Tibial nerve (tissue), 4 donors: ENCODE measurements around the gene LSAMP. TPM values are rescaled to one million over a fixed set of nuclear protein-coding genes. Genes with fewer than 3 reads are reported as not detected.

Experiments
- DNase-seq, 2 donors: peaks; one replicate each; pipeline ENCODE4 v3.0.0-alpha.2; 2019; ENCODE audit warnings: low spot score in 2 of 2
- H3K27ac ChIP-seq, 4 donors: fragments of 200-600 bp; sonication (generic) in 3 of 4; one replicate each; pipeline ENCODE4 v1.5.1; 2017 to 2019; ENCODE audit warnings: mild to moderate bottlenecking in 1 of 4
- H3K27me3 ChIP-seq, 2 donors: fragments of 200-600 bp; sonication (generic) in 1 of 2; one replicate each; pipeline versions ENCODE4 v1.5.1 to v1.6.0; 2017 to 2019
- H3K36me3 ChIP-seq, 3 donors: fragments of 200-600 bp; sonication (generic); one replicate each; pipeline ENCODE4 v1.5.1; 2018 to 2019
- H3K4me1 ChIP-seq, 4 donors: fragments of 200-600 bp; sonication (generic) in 3 of 4; one replicate each; pipeline ENCODE4 v1.5.1; 2017 to 2019
- H3K4me3 ChIP-seq, 4 donors: fragments of 200-600 bp; sonication (generic) in 3 of 4; one replicate each; pipeline ENCODE4 v1.5.1; 2017 to 2019; ENCODE audit warnings: mild to moderate bottlenecking in 1 of 4, moderate library complexity in 1 of 4
- H3K9me3 ChIP-seq, 4 donors: fragments of 200-600 bp; sonication (generic) in 3 of 4; one replicate each; pipeline ENCODE4 v1.5.1; 2017 to 2019
- EP300 ChIP-seq, 2 donors: sonication (generic); formaldehyde crosslinking; IDR thresholded peaks; one replicate each; pipeline ENCODE4 v1.6.1; 2017; ENCODE audit warnings: antibody characterized with exemption in 2 of 2, mild to moderate bottlenecking in 1 of 2
- POLR2A ChIP-seq, 2 donors: fragments of 450-650 bp; IDR thresholded peaks; one replicate each; pipeline ENCODE4 v1.6.1; 2017; ENCODE audit warnings: antibody characterized with exemption in 2 of 2, mild to moderate bottlenecking in 2 of 2, moderate library complexity in 2 of 2
- WGBS, 2 donors: methylation state at CpG; one replicate each; pipeline ENCODE4 v1.1.5; 2018; 5-methylcytosine and 5-hydroxymethylcytosine counted together
- total RNA-seq, 4 donors: library from RNA; depleted of rRNA; stranded (reverse); fragments of >200 nt; gene quantifications; one replicate each; pipeline ENCODE4 v1.1.0, GENCODE V29; 2016
- TF ChIP-seq, protein P1 (sequence below), 5 experiments: fragments of 200-600 bp in 3 of 5; fragments of 450-650 bp in 2 of 5; sonication (generic) in 3 of 5; IDR thresholded peaks; one replicate each; pipeline ENCODE4 v1.5.1; 2016 to 2019; ENCODE audit warnings: antibody characterized with exemption in 5 of 5, mild to moderate bottlenecking in 3 of 5, moderate library complexity in 2 of 5

Gene LSAMP
- total RNA-seq, 4 donors from 2014 or later = 3.6 to 6.1 (median 4.2) TPM

DNA sequence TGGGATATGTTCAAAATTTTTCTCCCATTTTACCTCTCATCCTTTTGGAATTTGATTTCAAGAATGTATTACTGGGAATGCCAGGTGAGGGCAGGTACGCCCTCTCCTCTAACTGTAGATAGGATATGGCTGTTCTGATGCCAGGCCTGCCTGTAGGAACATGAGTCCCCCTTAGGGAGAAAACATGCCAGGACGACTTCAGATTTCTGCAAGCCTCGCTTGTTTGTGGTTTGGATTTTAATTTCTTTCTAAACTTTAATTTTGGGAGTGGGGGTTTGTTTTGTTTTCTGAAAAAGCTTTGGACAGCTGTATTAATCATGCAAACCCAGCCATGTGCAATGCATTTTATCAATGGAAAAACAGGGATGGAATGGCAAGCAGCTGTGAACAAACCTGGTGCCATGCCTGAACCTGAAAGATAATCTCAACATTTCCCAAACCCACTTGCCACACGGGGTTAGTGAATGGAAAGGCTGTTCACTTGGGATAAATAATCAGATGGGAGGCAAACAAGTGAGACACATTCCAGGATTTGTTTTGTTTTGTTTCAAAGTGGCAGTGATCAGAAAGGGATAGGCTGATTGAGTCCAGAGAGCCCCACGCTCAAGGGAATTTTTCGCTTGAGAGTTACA, 614.4 kb downstream of the LSAMP start:
- H3K36me3 ChIP-seq = no peaks in the 10 kb centered on the region
- no peak overlapping the region for H3K27ac ChIP-seq
- 64 to 69% methylated on average over 6 of the region's 6 CpGs for WGBS, 2 donors
- H3K27me3 ChIP-seq = no peaks in the 10 kb centered on the region
- peaks cover 0 to 7% (median 0%) of the 10 kb centered on the region in 4 donors for H3K4me1 ChIP-seq
- H3K4me3 ChIP-seq = no peak overlapping the region
- H3K9me3 ChIP-seq = no peaks in the 10 kb centered on the region
- no peak for DNase-seq
- no peak for TF ChIP-seq EP300 (IDR thresholded peaks at IDR 0.05)
- TF ChIP-seq POLR2A (IDR thresholded peaks at IDR 0.05) = no peak
- TF ChIP-seq, protein P1, sequence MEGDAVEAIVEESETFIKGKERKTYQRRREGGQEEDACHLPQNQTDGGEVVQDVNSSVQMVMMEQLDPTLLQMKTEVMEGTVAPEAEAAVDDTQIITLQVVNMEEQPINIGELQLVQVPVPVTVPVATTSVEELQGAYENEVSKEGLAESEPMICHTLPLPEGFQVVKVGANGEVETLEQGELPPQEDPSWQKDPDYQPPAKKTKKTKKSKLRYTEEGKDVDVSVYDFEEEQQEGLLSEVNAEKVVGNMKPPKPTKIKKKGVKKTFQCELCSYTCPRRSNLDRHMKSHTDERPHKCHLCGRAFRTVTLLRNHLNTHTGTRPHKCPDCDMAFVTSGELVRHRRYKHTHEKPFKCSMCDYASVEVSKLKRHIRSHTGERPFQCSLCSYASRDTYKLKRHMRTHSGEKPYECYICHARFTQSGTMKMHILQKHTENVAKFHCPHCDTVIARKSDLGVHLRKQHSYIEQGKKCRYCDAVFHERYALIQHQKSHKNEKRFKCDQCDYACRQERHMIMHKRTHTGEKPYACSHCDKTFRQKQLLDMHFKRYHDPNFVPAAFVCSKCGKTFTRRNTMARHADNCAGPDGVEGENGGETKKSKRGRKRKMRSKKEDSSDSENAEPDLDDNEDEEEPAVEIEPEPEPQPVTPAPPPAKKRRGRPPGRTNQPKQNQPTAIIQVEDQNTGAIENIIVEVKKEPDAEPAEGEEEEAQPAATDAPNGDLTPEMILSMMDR (IDR thresholded peaks at IDR 0.05) = no peak

- no peak for DNase-seq
- Histone ChIP-seq H3K36me3 (no peaks in the 10 kb centered on the region), H3K27ac (no peak overlapping the region), H3K27me3 (no peaks in the 10 kb centered on the region), H3K4me1 (peaks cover 0 to 2% (median 0%) of the 10 kb centered on the region in 4 donors), H3K9me3 (no peaks in the 10 kb centered on the region), H3K4me3 (no peak overlapping the region)
- WGBS, 2 donors = 36 to 37% methylated on average over 3 of the region's 3 CpGs
- TF ChIP-seq EP300 (IDR thresholded peaks at IDR 0.05) (no peak), POLR2A (IDR thresholded peaks at IDR 0.05) (no peak)
- TF ChIP-seq, protein P1 (IDR thresholded peaks at IDR 0.05) = no peak
Observed at GRCh38 chr3:115828401-115828800, 616.9 kb downstream of the LSAMP start.

GRCh38 chr3:115827495-115827894, 617.8 kb downstream of the LSAMP start:
- no peak overlapping the region for H3K4me3 ChIP-seq
- no peak overlapping the region for H3K27ac ChIP-seq
- DNase-seq = no peak
- no peaks in the 10 kb centered on the region for H3K27me3 ChIP-seq
- no peaks in the 10 kb centered on the region for H3K4me1 ChIP-seq
- WGBS, 2 donors = 80 to 89% methylated on average over 2 of the region's 2 CpGs
- no peak for TF ChIP-seq EP300 (IDR thresholded peaks at IDR 0.05)
- TF ChIP-seq, protein P1 (IDR thresholded peaks at IDR 0.05) = no peak
- no peak for TF ChIP-seq POLR2A (IDR thresholded peaks at IDR 0.05)
- no peaks in the 10 kb centered on the region for H3K36me3 ChIP-seq
- no peaks in the 10 kb centered on the region for H3K9me3 ChIP-seq

GRCh38 chr3:115825046-115825445, 620.2 kb downstream of the LSAMP start:
- WGBS, 2 donors = 65 to 77% methylated on average over 2 of the region's 2 CpGs
- Histone ChIP-seq H3K9me3 (no peaks in the 10 kb centered on the region), H3K36me3 (no peaks in the 10 kb centered on the region), H3K4me1 (no peaks in the 10 kb centered on the region), H3K4me3 (no peak overlapping the region), H3K27ac (no peak overlapping the region), H3K27me3 (no peaks in the 10 kb centered on the region)
- no peak for DNase-seq
- TF ChIP-seq EP300 (IDR thresholded peaks at IDR 0.05) = no peak
- no peak for TF ChIP-seq POLR2A (IDR thresholded peaks at IDR 0.05)
- TF ChIP-seq, protein P1 (IDR thresholded peaks at IDR 0.05) = no peak

DNA sequence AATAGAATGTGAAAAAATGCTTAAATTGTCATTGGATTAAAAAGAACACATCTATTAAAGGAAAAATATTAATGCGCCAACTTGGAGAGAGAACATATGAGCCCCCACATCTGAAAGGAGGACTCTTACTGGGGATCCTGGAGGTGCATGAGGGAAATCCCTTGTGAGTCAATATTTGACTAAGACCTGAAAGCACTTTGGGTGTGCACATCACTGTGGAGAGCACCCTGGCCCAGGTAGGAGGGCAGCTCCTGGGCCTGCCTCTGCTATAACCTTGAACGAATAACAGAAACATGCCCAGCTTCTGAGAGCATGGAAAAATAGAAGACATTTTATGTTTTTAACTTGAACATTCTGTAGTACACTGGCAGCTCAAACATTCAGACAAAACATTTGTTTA, 622.2 kb downstream of the LSAMP start:
- no peak overlapping the region for H3K4me3 ChIP-seq
- H3K27me3 ChIP-seq = no peaks in the 10 kb centered on the region
- H3K27ac ChIP-seq = no peak overlapping the region
- H3K9me3 ChIP-seq = no peaks in the 10 kb centered on the region
- no peak for DNase-seq
- H3K4me1 ChIP-seq = no peaks in the 10 kb centered on the region
- TF ChIP-seq POLR2A (IDR thresholded peaks at IDR 0.05) = no peak
- TF ChIP-seq EP300 (IDR thresholded peaks at IDR 0.05) = no peak
- TF ChIP-seq, protein P1 (IDR thresholded peaks at IDR 0.05) = no peak
- 87 to 91% methylated on average over 2 of the region's 2 CpGs for WGBS, 2 donors
- H3K36me3 ChIP-seq = no peaks in the 10 kb centered on the region
